Astrocyte (in vitro differentiated cells and primary cell): ENCODE data around the gene PAX6. TPM values are rescaled to one million over a fixed set of nuclear protein-coding genes. Genes with fewer than 3 reads are reported as not detected.

Source experiments
- DNase-seq: peaks from one replicate; pipeline ENCODE4 v3.0.0-alpha.2; 2010; ENCODE audit warnings: low read depth
- FAIRE-seq: peaks from 2 replicates; lab custom pipeline; 2011; peaks lifted over from hg19 to GRCh38; lab: Jason Lieb, UNC
- H2AFZ ChIP-seq: 2 replicates; pipeline ENCODE4 v1.6.0; 2012; ENCODE audit warnings: low read depth, low read length, inconsistent platforms
- H3K27ac ChIP-seq: 2 replicates; pipeline ENCODE4 v1.5.1; 2011; ENCODE audit warnings: low read depth, low read length, inconsistent platforms
- H3K27me3 ChIP-seq: 2 replicates; pipeline ENCODE4 v1.6.0; 2011; ENCODE audit warnings: low read length, inconsistent platforms; ENCODE audit not compliant: insufficient read depth
- H3K36me3 ChIP-seq: 2 replicates; pipeline ENCODE4 v1.5.1; 2011; ENCODE audit warnings: low read length, inconsistent platforms; ENCODE audit not compliant: insufficient read depth
- H3K4me1 ChIP-seq: 2 replicates; pipeline ENCODE4 v1.5.1; 2011; ENCODE audit warnings: low read length, inconsistent platforms; ENCODE audit not compliant: insufficient read depth
- H3K4me2 ChIP-seq: 2 replicates; pipeline ENCODE4 v1.6.0; 2012; ENCODE audit warnings: low read length, inconsistent platforms
- H3K4me3 ChIP-seq: 2 replicates; pipeline ENCODE4 v1.5.1; 2011; ENCODE audit warnings: low read depth, mild to moderate bottlenecking, low read length, inconsistent platforms; ENCODE audit not compliant: insufficient read depth
- H3K79me2 ChIP-seq: 2 replicates; pipeline ENCODE4 v1.6.0; 2012; ENCODE audit warnings: mild to moderate bottlenecking, low read length, inconsistent platforms; ENCODE audit not compliant: insufficient read depth
- H3K9ac ChIP-seq: 2 replicates; pipeline ENCODE4 v1.6.0; 2012; ENCODE audit warnings: mild to moderate bottlenecking, low read length, inconsistent platforms
- H3K9me3 ChIP-seq: 2 replicates; pipeline ENCODE4 v1.5.1; 2012; ENCODE audit warnings: low read depth, mild to moderate bottlenecking, low read length, inconsistent platforms; ENCODE audit not compliant: insufficient read depth
- H4K20me1 ChIP-seq: 2 replicates; pipeline ENCODE4 v1.6.0; 2012; ENCODE audit warnings: low read length, inconsistent platforms; ENCODE audit not compliant: insufficient read depth
- H3K27ac Mint-ChIP-seq: one replicate; pipeline ENCODE4 v1.8.0; 2021; ENCODE audit warnings: mild to moderate bottlenecking, mixed read lengths; ENCODE audit not compliant: unreplicated experiment
- H3K27me3 Mint-ChIP-seq: one replicate; pipeline ENCODE4 v1.8.0; 2021; ENCODE audit warnings: low read depth, mixed read lengths; ENCODE audit not compliant: unreplicated experiment
- H3K36me3 Mint-ChIP-seq: one replicate; pipeline ENCODE4 v1.8.0; 2021; ENCODE audit warnings: low read depth, mixed read lengths; ENCODE audit not compliant: unreplicated experiment
- H3K4me1 Mint-ChIP-seq: one replicate; pipeline ENCODE4 v1.8.0; 2021; ENCODE audit warnings: low read depth, mixed read lengths; ENCODE audit not compliant: unreplicated experiment
- H3K4me3 Mint-ChIP-seq: one replicate; pipeline ENCODE4 v1.8.0; 2021; ENCODE audit warnings: mild to moderate bottlenecking, moderate library complexity, mixed read lengths; ENCODE audit not compliant: unreplicated experiment
- H3K9me3 Mint-ChIP-seq: one replicate; pipeline ENCODE4 v1.8.0; 2021; ENCODE audit warnings: mild to moderate bottlenecking, mixed read lengths; ENCODE audit not compliant: unreplicated experiment
- EZH2 ChIP-seq: IDR thresholded peaks from 2 replicates; pipeline ENCODE4 v1.6.1; 2012; ENCODE audit warnings: mild to moderate bottlenecking, low read length, inconsistent platforms; ENCODE audit not compliant: insufficient read depth
- total RNA-seq: library from RNA; stranded (reverse); gene quantifications from 2 replicates; pipeline ENCODE4 v1.2.1, GENCODE V29; 2021
- TF ChIP-seq, protein P1 (sequence below): IDR thresholded peaks from 2 replicates; pipeline ENCODE4 v1.5.1; 2011; ENCODE audit warnings: low read depth, mild to moderate bottlenecking, inconsistent platforms, low read length, moderate library complexity; ENCODE audit not compliant: insufficient read depth

Gene PAX6
- total RNA-seq, 1 donor from 2014 or later: 12.2 TPM

DNA sequence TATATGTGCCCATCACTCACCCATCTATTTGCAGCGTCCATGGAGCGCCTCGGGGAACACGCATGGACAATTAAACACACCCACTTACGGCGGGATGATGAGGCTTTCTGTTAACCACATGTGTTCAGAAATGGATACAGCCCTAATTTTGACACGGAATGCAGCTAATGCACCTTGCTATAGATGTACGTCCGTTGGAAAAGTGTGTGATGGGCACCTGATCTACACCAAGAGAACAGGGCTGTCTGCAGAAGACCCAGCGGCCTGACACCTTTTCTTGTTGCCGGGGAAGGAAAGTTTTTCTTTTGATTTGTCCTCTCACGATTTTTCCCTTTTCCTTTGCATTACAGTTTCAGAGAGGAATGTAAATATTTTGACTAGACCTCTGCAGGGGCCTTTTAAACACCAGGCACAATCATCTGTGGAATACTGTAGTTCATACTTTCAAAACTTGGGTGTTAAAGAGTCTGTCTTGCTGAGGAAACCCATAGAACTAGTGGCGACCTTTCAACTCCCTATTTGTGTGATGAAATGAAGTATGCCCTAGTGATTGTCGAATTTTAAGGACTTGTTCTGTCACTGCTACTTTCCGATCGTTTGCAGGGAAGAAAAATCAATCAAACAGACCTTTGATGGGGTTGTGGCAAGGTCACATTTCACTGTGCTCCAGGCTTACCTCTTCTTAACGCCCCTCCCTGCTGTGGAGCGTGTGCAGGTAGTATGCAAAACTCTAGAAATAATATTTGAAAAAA, 16.5 kb upstream of the PAX6 start:
- H3K9me3 Mint-ChIP-seq: peaks cover 10% of the 10 kb centered on the region
- Histone ChIP-seq H3K9ac (peak overlapping the region; percentile 32), H3K4me2 (peak overlapping the region; percentile 75), H3K9me3 (no peaks in the 10 kb centered on the region), H3K27me3 (peaks cover 69% of the 10 kb centered on the region), H4K20me1 (no peaks in the 10 kb centered on the region), H3K36me3 (no peaks in the 10 kb centered on the region), H2AFZ (peak overlapping the region; percentile 32), H3K79me2 (no peaks in the 10 kb centered on the region), H3K27ac (no peak overlapping the region), H3K4me1 (peaks cover 14% of the 10 kb centered on the region), H3K4me3 (peak overlapping the region; percentile 22)
- H3K27me3 Mint-ChIP-seq: peaks cover 62% of the 10 kb centered on the region
- H3K4me3 Mint-ChIP-seq: peak overlapping the region; percentile 57
- peaks cover 14% of the 10 kb centered on the region for H3K4me1 Mint-ChIP-seq
- FAIRE-seq: no peak
- DNase-seq: peak; percentile 14
- TF ChIP-seq EZH2: no peak
- TF ChIP-seq, protein P1, sequence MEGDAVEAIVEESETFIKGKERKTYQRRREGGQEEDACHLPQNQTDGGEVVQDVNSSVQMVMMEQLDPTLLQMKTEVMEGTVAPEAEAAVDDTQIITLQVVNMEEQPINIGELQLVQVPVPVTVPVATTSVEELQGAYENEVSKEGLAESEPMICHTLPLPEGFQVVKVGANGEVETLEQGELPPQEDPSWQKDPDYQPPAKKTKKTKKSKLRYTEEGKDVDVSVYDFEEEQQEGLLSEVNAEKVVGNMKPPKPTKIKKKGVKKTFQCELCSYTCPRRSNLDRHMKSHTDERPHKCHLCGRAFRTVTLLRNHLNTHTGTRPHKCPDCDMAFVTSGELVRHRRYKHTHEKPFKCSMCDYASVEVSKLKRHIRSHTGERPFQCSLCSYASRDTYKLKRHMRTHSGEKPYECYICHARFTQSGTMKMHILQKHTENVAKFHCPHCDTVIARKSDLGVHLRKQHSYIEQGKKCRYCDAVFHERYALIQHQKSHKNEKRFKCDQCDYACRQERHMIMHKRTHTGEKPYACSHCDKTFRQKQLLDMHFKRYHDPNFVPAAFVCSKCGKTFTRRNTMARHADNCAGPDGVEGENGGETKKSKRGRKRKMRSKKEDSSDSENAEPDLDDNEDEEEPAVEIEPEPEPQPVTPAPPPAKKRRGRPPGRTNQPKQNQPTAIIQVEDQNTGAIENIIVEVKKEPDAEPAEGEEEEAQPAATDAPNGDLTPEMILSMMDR: no peak
- no peaks in the 10 kb centered on the region for H3K36me3 Mint-ChIP-seq
- H3K27ac Mint-ChIP-seq: peak overlapping the region; percentile 81

DNA sequence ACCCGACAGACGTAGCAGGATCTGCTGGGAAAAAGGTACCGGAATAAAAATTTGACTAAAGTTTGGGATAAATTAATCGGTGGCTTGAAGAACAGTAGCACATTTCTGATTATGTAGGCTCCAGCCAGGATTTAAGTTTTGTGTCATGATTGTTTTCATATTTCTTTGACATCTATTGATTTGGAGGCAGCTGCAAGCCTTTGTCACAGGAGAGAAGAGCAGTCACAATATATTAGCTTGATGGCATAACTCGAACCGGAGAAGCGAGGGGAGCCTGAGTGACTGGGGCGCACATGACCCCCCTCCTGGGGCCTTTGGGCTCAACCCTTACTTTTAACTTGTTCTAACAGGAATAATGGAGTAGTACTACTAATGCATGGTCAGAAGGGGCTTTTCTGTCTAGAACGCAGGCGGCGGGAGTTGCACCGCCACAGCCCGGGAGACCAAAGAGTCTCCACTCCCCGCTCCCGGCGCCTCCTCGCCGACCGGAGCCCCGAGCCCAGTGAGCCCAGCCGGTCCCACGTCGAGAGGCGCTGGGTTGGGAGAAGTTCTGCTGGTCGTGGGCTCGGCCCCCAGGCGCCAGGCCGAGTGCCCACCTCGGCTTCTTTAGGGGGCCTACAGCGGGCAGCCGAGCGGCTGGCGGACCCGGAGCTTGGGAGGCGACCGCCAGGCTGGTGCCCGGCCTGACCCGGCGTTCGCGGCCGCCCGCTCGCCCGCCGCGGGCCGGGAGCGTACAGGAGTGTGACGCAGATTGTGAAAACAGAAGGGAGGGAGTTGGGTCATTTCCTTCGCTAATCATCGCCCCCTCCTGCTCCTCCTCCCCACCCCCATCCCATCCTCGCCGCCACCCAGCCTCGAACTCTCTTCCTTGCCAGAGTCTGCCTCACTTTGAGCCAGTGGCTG, 15.7 kb upstream of the PAX6 start:
- Mint-ChIP-seq H3K36me3 (no peaks in the 10 kb centered on the region), H3K27me3 (peaks cover 70% of the 10 kb centered on the region), H3K4me1 (peaks cover 14% of the 10 kb centered on the region), H3K27ac (peak overlapping the region; percentile 80), H3K9me3 (peaks cover 14% of the 10 kb centered on the region), H3K4me3 (peak overlapping the region; percentile 71)
- TF ChIP-seq, protein P1: no peak
- TF ChIP-seq EZH2: peak; percentile 83
- Histone ChIP-seq H3K27ac (no peak overlapping the region), H2AFZ (peak overlapping the region; percentile 32), H3K9me3 (no peaks in the 10 kb centered on the region), H3K4me1 (peaks cover 14% of the 10 kb centered on the region), H3K9ac (peak overlapping the region; percentile 32), H3K79me2 (no peaks in the 10 kb centered on the region), H3K4me3 (peak overlapping the region; percentile 34), H4K20me1 (no peaks in the 10 kb centered on the region), H3K27me3 (peaks cover 70% of the 10 kb centered on the region), H3K4me2 (peak overlapping the region; percentile 75), H3K36me3 (no peaks in the 10 kb centered on the region)
- DNase-seq: no peak
- FAIRE-seq: no peak
